NCI-H2227 (cell line): Measurements from ENCODE around the gene TMEM151B.

Experiments
- DNase-seq: peaks from one replicate; lab custom pipeline; 2025; ENCODE audit not compliant: unreplicated experiment; lab: John Stamatoyannopoulos, UW

The TMEM151B gene

GRCh38 chr6:44277763-44278162 is 7.5 kb downstream of the TMEM151B start:
- no peak for DNase-seq

GRCh38 chr6:44278315-44278714 is 8.1 kb downstream of the TMEM151B start:
- DNase-seq, result no peak

GRCh38 chr6:44278774-44279697 is 8.8 kb downstream of the TMEM151B start:
- no peak for DNase-seq

GRCh38 chr6:44284121-44284520 is 13.9 kb downstream of the TMEM151B start:
- no peak for DNase-seq

- DNase-seq, result no peak
Observed at GRCh38 chr6:44284867-44285266, 14.6 kb downstream of the TMEM151B start.

GRCh38 chr6:44285552-44286284 is 15.5 kb downstream of the TMEM151B start:
- no peak for DNase-seq

GRCh38 chr6:44286285-44286565 is 16.0 kb downstream of the TMEM151B start:
- DNase-seq, result no peak

GRCh38 chr6:44286747-44287146 is 16.5 kb downstream of the TMEM151B start:
- DNase-seq, result no peak

- peak; percentile 6 for DNase-seq
Observed at GRCh38 chr6:44289726-44290260, 19.5 kb downstream of the TMEM151B start.

GRCh38 chr6:44291841-44292240 is 21.6 kb downstream of the TMEM151B start:
- DNase-seq, result no peak

GRCh38 chr6:44292661-44293365 is 22.6 kb downstream of the TMEM151B start:
- DNase-seq, result no peak

GRCh38 chr6:44294832-44295791 is 24.9 kb downstream of the TMEM151B start:
- no peak for DNase-seq

GRCh38 chr6:44297063-44298038 is 27.1 kb downstream of the TMEM151B start:
- DNase-seq, result peak; percentile 75

- peak; percentile 9 for DNase-seq
Observed at GRCh38 chr6:44298055-44298803, 28.0 kb downstream of the TMEM151B start.

- no peak for DNase-seq
Observed at GRCh38 chr6:44298864-44299263, 28.6 kb downstream of the TMEM151B start.

- DNase-seq, result no peak
Observed at GRCh38 chr6:44300292-44300823, 30.1 kb downstream of the TMEM151B start.

- DNase-seq, result no peak
Observed at GRCh38 chr6:44301106-44301505, 30.9 kb downstream of the TMEM151B start.
